ENCODE measurements around the gene C20orf202.

DNA sequence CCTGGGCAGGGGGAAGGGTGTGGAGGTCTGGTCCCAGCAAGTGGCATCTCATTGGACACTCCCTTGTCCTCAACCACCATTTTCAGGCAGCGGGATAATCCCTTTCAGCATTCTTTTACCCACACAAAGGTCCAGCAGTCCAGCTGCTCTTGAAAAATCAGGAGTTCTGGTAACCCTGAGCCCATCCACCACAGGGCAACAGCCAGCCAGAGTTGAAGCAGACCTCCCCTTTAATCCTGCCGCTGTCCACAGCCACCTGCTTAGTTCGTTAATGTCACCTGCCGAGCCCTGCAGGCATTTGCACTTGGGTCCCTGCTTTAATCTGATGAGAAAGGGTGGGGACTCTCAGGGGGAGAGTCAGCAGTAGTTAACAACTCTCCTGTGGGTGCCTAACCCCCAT lies 29.6 kb upstream of the C20orf202 start:
- TF ChIP-seq, protein P1, sequence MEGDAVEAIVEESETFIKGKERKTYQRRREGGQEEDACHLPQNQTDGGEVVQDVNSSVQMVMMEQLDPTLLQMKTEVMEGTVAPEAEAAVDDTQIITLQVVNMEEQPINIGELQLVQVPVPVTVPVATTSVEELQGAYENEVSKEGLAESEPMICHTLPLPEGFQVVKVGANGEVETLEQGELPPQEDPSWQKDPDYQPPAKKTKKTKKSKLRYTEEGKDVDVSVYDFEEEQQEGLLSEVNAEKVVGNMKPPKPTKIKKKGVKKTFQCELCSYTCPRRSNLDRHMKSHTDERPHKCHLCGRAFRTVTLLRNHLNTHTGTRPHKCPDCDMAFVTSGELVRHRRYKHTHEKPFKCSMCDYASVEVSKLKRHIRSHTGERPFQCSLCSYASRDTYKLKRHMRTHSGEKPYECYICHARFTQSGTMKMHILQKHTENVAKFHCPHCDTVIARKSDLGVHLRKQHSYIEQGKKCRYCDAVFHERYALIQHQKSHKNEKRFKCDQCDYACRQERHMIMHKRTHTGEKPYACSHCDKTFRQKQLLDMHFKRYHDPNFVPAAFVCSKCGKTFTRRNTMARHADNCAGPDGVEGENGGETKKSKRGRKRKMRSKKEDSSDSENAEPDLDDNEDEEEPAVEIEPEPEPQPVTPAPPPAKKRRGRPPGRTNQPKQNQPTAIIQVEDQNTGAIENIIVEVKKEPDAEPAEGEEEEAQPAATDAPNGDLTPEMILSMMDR (IDR thresholded peaks at IDR 0.05 in 2 of 3, conservative IDR thresholded peaks at IDR 0.05 in 1 of 3; ENCODE audit: borderline replicate concordance in 1 of 3, insufficient read depth in 1 of 3, low read depth in 2 of 3, low read length in 2 of 3): no peak
- TF ChIP-seq MAX (IDR thresholded peaks at IDR 0.05) (no peak), CEBPB (IDR thresholded peaks at IDR 0.05; ENCODE audit: low read depth) (no peak), YY1 (IDR thresholded peaks at IDR 0.05; ENCODE audit: extremely low read depth, insufficient replicate concordance, low read depth, low read length) (no peak), POLR2AphosphoS5 (IDR thresholded peaks at IDR 0.05; ENCODE audit: low read depth, low read length) (no peak), POLR2A (IDR thresholded peaks at IDR 0.05; ENCODE audit: borderline replicate concordance, extremely low read depth, insufficient read depth, insufficient read length) (no peak), ZFX (IDR thresholded peaks at IDR 0.05) (no peak), EZH2 (IDR thresholded peaks at IDR 0.05) (no peak), ELF1 (IDR thresholded peaks at IDR 0.05; ENCODE audit: borderline replicate concordance, low read depth) (no peak), ZNF274 (IDR thresholded peaks at IDR 0.05; ENCODE audit: low read depth, low read length) (no peak)
- TF ChIP-seq, protein P2, sequence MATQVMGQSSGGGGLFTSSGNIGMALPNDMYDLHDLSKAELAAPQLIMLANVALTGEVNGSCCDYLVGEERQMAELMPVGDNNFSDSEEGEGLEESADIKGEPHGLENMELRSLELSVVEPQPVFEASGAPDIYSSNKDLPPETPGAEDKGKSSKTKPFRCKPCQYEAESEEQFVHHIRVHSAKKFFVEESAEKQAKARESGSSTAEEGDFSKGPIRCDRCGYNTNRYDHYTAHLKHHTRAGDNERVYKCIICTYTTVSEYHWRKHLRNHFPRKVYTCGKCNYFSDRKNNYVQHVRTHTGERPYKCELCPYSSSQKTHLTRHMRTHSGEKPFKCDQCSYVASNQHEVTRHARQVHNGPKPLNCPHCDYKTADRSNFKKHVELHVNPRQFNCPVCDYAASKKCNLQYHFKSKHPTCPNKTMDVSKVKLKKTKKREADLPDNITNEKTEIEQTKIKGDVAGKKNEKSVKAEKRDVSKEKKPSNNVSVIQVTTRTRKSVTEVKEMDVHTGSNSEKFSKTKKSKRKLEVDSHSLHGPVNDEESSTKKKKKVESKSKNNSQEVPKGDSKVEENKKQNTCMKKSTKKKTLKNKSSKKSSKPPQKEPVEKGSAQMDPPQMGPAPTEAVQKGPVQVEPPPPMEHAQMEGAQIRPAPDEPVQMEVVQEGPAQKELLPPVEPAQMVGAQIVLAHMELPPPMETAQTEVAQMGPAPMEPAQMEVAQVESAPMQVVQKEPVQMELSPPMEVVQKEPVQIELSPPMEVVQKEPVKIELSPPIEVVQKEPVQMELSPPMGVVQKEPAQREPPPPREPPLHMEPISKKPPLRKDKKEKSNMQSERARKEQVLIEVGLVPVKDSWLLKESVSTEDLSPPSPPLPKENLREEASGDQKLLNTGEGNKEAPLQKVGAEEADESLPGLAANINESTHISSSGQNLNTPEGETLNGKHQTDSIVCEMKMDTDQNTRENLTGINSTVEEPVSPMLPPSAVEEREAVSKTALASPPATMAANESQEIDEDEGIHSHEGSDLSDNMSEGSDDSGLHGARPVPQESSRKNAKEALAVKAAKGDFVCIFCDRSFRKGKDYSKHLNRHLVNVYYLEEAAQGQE (IDR thresholded peaks at IDR 0.05; ENCODE audit: low read depth): no peak

Measured in HCT116 (cell line).